ENCODE measurements around the gene TMCO4. TPM values are rescaled to one million over a fixed set of nuclear protein-coding genes. Genes with fewer than 3 reads are reported as not detected.

The TMCO4 gene
- polyA plus RNA-seq, 1 experiment, result 10.1 TPM

DNA sequence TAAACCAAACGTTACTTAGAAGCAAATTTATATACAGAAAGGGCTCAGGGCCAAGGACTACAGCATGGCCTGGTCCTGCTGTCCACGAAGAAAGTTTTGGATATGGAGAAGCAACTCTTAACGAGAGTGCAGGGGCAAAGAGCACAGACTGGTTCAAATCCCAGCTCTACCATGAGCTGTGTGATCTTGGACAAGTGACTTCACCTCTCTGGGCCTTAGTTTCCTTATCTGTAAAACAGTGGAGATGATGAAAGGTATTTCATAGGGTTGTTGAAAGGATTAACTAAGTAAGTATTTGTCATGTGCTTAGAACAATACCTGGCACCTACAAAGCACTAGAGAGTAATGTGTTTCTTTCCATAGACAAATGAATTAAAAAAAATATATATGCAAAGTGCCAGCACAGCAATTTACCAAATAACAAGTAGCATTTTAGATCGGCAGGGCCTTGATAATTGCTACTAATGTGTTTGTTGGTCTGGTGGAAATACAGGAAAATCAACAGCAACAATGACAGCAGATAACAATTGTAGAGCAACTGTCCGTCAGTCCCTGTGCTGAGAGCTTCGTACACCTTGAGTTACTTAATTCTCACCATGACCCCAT is 25.4 kb downstream of the TMCO4 start:
- Histone ChIP-seq H3K27me3 (ENCODE audit: control insufficient read depth, insufficient read depth, low read length) (no peaks in the 10 kb centered on the region), H3K4me3 (ENCODE audit: low read depth, low read length) (no peak overlapping the region), H3K9me3 (ENCODE audit: control insufficient read depth, insufficient read depth, low read length) (no peaks in the 10 kb centered on the region), H3K27ac (ENCODE audit: low read depth, low read length) (no peak overlapping the region)
- POLR2A ChIA-PET, result no interaction called here
- CTCF ChIA-PET, result no interaction called here
- no peak for TF ChIP-seq CTCF (IDR thresholded peaks at IDR 0.05; ENCODE audit: low read depth, low read length)
- DNase-seq (ENCODE audit: low read depth, low spot score), result no peak

GRCh38 chr1:19773485-19773884 is 26.2 kb downstream of the TMCO4 start:
- Histone ChIP-seq H3K9me3 (ENCODE audit: control insufficient read depth, insufficient read depth, low read length) (no peaks in the 10 kb centered on the region), H3K27ac (ENCODE audit: low read depth, low read length) (no peak overlapping the region), H3K4me3 (ENCODE audit: low read depth, low read length) (no peak overlapping the region), H3K27me3 (ENCODE audit: control insufficient read depth, insufficient read depth, low read length) (no peaks in the 10 kb centered on the region)
- no peak for TF ChIP-seq CTCF (IDR thresholded peaks at IDR 0.05; ENCODE audit: low read depth, low read length)
- no peak for DNase-seq (ENCODE audit: low read depth, low spot score)
- ChIA-PET CTCF (no interaction called here), POLR2A (no interaction called here)

DNA sequence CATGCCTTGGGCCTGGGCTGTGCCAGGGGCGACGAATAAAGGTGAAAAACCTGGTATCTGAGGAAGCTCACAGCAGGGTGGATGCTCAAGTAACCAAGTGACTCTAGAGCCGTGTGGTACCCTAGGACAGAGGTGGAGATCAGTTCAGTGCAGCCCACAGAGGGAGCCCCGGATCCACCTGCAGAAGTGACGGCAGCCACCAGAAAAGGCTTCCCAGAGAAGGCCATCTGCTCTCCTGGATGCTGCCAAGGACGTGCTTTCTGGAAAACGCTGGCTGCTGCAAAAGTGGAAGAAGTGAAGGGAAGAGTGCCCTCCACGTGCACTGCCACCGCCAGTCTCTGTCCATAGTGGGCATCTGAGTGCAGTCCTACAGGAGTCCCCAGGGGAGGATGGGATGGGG is 27.7 kb downstream of the TMCO4 start:
- no peak for DNase-seq (ENCODE audit: low read depth, low spot score)
- POLR2A ChIA-PET, result no interaction called here
- no peaks in the 10 kb centered on the region for H3K27me3 ChIP-seq (ENCODE audit: control insufficient read depth, insufficient read depth, low read length)
- no peaks in the 10 kb centered on the region for H3K9me3 ChIP-seq (ENCODE audit: control insufficient read depth, insufficient read depth, low read length)
- H3K4me3 ChIP-seq (ENCODE audit: low read depth, low read length), result no peak overlapping the region
- no peak for TF ChIP-seq CTCF (IDR thresholded peaks at IDR 0.05; ENCODE audit: low read depth, low read length)
- CTCF ChIA-PET, result no interaction called here
- no peak overlapping the region for H3K27ac ChIP-seq (ENCODE audit: low read depth, low read length)

- no peak for DNase-seq (ENCODE audit: low read depth, low spot score)
- Histone ChIP-seq H3K9me3 (ENCODE audit: control insufficient read depth, insufficient read depth, low read length) (no peaks in the 10 kb centered on the region), H3K4me3 (ENCODE audit: low read depth, low read length) (no peak overlapping the region), H3K27ac (ENCODE audit: low read depth, low read length) (no peak overlapping the region), H3K27me3 (ENCODE audit: control insufficient read depth, insufficient read depth, low read length) (no peaks in the 10 kb centered on the region)
- ChIA-PET CTCF (no interaction called here), POLR2A (no interaction called here)
- no peak for TF ChIP-seq CTCF (IDR thresholded peaks at IDR 0.05; ENCODE audit: low read depth, low read length)
Observed at GRCh38 chr1:19771350-19771749, 28.4 kb downstream of the TMCO4 start.

GRCh38 chr1:19770436-19771190 is 29.1 kb downstream of the TMCO4 start:
- no peak for DNase-seq (ENCODE audit: low read depth, low spot score)
- H3K27me3 ChIP-seq (ENCODE audit: control insufficient read depth, insufficient read depth, low read length), result no peaks in the 10 kb centered on the region
- no peaks in the 10 kb centered on the region for H3K9me3 ChIP-seq (ENCODE audit: control insufficient read depth, insufficient read depth, low read length)
- no peak for TF ChIP-seq CTCF (IDR thresholded peaks at IDR 0.05; ENCODE audit: low read depth, low read length)
- ChIA-PET POLR2A (no interaction called here), CTCF (no interaction called here)
- no peak overlapping the region for H3K27ac ChIP-seq (ENCODE audit: low read depth, low read length)
- no peak overlapping the region for H3K4me3 ChIP-seq (ENCODE audit: low read depth, low read length)
